Cardiac fibroblast (primary cell): ENCODE results near the gene ABLIM2.
A peak's percentile ranks its signal among the peaks of the same experiment; 100 is the strongest.

ENCODE experiments used
- DNase-seq, 2 donors: peaks; one replicate each; pipeline versions ENCODE4 v3.0.0 to v3.0.0-alpha.2; 2010; ENCODE audit warnings: low read depth in 2 of 2
- H3K4me3 ChIP-seq, 2 donors: replicated peaks in 1 of 2; 1 replicate in 1 of 2; 2 replicates in 1 of 2; pipeline ENCODE4 v1.5.1; 2011; ENCODE audit warnings: low read depth in 2 of 2, low read length in 2 of 2, mild to moderate bottlenecking in 2 of 2, moderate library complexity in 1 of 2
- CTCF ChIP-seq: IDR thresholded peaks from one replicate; pipeline ENCODE4 v1.5.1; 2011; ENCODE audit warnings: low read depth, mild to moderate bottlenecking, low read length, inconsistent platforms

ABLIM2 gene

GRCh38 chr4:8093587-8094274 is 64.9 kb downstream of the ABLIM2 start:
- no peak for TF ChIP-seq CTCF
- peak in 1 of 2 donors; percentile 10 for DNase-seq

GRCh38 chr4:8092282-8092681 is 66.3 kb downstream of the ABLIM2 start:
- no peak overlapping the region for H3K4me3 ChIP-seq

More at GRCh38 chr4:8093587-8094274, 64.9 kb downstream of the ABLIM2 start:
- no peak overlapping the region for H3K4me3 ChIP-seq

GRCh38 chr4:8090744-8091301 is 67.8 kb downstream of the ABLIM2 start:
- no peak for TF ChIP-seq CTCF
- no peak for DNase-seq
- no peak overlapping the region for H3K4me3 ChIP-seq

More at GRCh38 chr4:8092282-8092681, 66.3 kb downstream of the ABLIM2 start:
- no peak for TF ChIP-seq CTCF
- no peak for DNase-seq

GRCh38 chr4:8090312-8090711 is 68.3 kb downstream of the ABLIM2 start:
- no peak for TF ChIP-seq CTCF
- no peak overlapping the region for H3K4me3 ChIP-seq
- peak; percentile 49 to 60 for DNase-seq

GRCh38 chr4:8089862-8090261 is 68.8 kb downstream of the ABLIM2 start:
- no peak for DNase-seq
- no peak for TF ChIP-seq CTCF
- no peak overlapping the region for H3K4me3 ChIP-seq

- no peak for TF ChIP-seq CTCF
- no peak overlapping the region for H3K4me3 ChIP-seq
- DNase-seq, result no peak
These were observed 69.6 kb downstream of the ABLIM2 start for GRCh38 chr4:8088966-8089491.
